Tibial artery (tissue), 4 donors: ENCODE measurements around the gene DSCAM.

Experiments
- DNase-seq, 2 donors: peaks; one replicate each; pipeline ENCODE4 v3.0.0-alpha.2; 2019
- H3K27ac ChIP-seq, 2 donors: fragments of 200-600 bp; sonication (generic) in 1 of 2; 1 replicate in 1 of 2; 2 replicates in 1 of 2; pipeline ENCODE4 v1.5.1; 2018 to 2019; ENCODE audit warnings: mild to moderate bottlenecking in 1 of 2
- H3K27me3 ChIP-seq, 2 donors: fragments of 200-600 bp; sonication (generic) in 1 of 2; one replicate each; pipeline versions ENCODE4 v1.5.1 to v1.6.0; 2016 to 2019
- H3K36me3 ChIP-seq, 3 donors: fragments of 200-600 bp; sonication (generic) in 2 of 3; one replicate each; pipeline ENCODE4 v1.5.1; 2016 to 2019; ENCODE audit warnings: mild to moderate bottlenecking in 2 of 3
- H3K4me1 ChIP-seq, 4 donors: fragments of 200-600 bp; sonication (generic) in 2 of 4; 1 replicate in 3 of 4; 2 replicates in 1 of 4; pipeline ENCODE4 v1.5.1; 2016 to 2019
- H3K4me3 ChIP-seq, 2 donors: fragments of 200-600 bp; sonication (generic) in 1 of 2; 1 replicate in 1 of 2; 2 replicates in 1 of 2; pipeline ENCODE4 v1.5.1; 2018 to 2019; ENCODE audit warnings: mild to moderate bottlenecking in 2 of 2
- H3K9me3 ChIP-seq, 3 donors: fragments of 200-600 bp; sonication (generic) in 1 of 3; one replicate each; pipeline ENCODE4 v1.5.1; 2016 to 2019
- intact Hi-C: fragments of 100-400 bp; cut with DNase I; formaldehyde crosslinking; loops from one replicate; pipeline ENCODE4 v1.15.0; 2023; ENCODE audit warnings: low total_unique reads
- TF ChIP-seq, protein P1 (sequence below), 2 experiments: fragments of 200-600 bp in 1 of 2; fragments of 450-650 bp in 1 of 2; IDR thresholded peaks; one replicate each; pipeline ENCODE4 v1.5.1; 2017 to 2019; ENCODE audit warnings: antibody characterized with exemption in 2 of 2, mild to moderate bottlenecking in 1 of 2, moderate library complexity in 1 of 2

The DSCAM gene

DNA sequence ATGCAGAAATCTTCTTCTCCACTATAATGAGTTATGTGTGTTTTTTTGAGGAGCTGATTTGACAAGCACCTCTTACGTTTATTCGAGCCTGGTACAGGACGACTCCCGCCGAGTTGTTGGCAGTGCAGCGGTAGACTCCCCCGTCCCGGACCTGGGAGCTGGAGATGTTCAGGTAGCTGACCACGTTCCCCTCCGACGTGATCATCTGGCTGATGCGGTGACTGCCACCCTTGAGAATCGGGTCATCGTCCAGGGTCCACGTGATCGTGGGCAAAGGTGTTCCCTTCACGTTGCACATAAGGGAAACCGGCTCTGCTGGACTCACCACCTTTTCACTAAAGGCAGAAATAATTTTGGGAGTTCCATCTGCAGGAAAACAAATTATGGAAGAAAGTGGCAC, 507.9 kb downstream of the DSCAM start:
- Histone ChIP-seq H3K36me3 (no peaks in the 10 kb centered on the region), H3K27ac (no peak overlapping the region), H3K27me3 (no peaks in the 10 kb centered on the region), H3K4me1 (no peaks in the 10 kb centered on the region), H3K4me3 (no peak overlapping the region), H3K9me3 (no peaks in the 10 kb centered on the region)
- intact Hi-C loops: no loop called here
- DNase-seq: no peak
- TF ChIP-seq, protein P1, sequence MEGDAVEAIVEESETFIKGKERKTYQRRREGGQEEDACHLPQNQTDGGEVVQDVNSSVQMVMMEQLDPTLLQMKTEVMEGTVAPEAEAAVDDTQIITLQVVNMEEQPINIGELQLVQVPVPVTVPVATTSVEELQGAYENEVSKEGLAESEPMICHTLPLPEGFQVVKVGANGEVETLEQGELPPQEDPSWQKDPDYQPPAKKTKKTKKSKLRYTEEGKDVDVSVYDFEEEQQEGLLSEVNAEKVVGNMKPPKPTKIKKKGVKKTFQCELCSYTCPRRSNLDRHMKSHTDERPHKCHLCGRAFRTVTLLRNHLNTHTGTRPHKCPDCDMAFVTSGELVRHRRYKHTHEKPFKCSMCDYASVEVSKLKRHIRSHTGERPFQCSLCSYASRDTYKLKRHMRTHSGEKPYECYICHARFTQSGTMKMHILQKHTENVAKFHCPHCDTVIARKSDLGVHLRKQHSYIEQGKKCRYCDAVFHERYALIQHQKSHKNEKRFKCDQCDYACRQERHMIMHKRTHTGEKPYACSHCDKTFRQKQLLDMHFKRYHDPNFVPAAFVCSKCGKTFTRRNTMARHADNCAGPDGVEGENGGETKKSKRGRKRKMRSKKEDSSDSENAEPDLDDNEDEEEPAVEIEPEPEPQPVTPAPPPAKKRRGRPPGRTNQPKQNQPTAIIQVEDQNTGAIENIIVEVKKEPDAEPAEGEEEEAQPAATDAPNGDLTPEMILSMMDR (IDR thresholded peaks at IDR 0.05): no peak

DNA sequence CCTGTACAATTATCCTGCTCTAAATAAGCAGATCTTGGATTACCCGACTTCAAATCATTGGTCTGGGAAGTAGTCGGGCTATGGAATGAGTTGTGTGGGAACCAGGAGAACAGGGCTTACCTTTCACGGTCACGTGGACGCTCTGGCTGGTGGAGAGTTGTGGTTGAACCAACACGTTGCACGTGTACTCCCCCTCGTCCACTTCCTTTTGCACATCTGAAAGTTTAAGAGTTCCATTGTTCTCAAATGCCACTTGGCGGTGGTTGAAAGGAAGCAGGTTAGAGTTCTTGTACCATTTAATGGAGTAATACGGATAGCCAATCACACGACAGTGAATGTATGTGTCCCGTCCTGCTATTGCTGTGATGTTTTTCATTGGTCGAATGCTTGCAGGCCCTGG, 509.0 kb downstream of the DSCAM start:
- DNase-seq: no peak
- intact Hi-C loops: no loop called here
- H3K36me3 ChIP-seq: no peaks in the 10 kb centered on the region
- TF ChIP-seq, protein P1 (IDR thresholded peaks at IDR 0.05): no peak
- no peaks in the 10 kb centered on the region for H3K27me3 ChIP-seq
- H3K27ac ChIP-seq: no peak overlapping the region
- H3K9me3 ChIP-seq: no peaks in the 10 kb centered on the region
- no peak overlapping the region for H3K4me3 ChIP-seq
- no peaks in the 10 kb centered on the region for H3K4me1 ChIP-seq

DNA sequence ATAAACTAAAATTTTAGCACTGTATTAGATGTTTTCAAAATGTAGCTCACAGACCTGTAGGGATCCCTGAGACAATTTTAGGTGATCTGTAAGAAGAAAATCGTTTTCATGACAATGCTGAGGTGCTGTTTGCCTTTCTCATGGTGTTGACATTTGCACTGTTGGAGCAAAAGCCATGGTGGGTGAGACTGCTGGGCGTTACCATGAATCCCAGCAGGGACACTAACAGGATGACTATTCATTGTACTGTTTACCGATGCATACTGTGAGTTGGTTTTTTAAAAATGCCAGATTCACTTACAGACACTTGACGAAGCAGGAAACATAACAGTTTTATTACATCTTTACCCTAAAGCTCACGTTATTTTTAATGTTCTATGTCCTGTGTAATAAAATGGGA, 511.3 kb downstream of the DSCAM start:
- intact Hi-C loops: no loop called here
- Histone ChIP-seq H3K27me3 (no peaks in the 10 kb centered on the region), H3K4me3 (no peak overlapping the region)

DNA sequence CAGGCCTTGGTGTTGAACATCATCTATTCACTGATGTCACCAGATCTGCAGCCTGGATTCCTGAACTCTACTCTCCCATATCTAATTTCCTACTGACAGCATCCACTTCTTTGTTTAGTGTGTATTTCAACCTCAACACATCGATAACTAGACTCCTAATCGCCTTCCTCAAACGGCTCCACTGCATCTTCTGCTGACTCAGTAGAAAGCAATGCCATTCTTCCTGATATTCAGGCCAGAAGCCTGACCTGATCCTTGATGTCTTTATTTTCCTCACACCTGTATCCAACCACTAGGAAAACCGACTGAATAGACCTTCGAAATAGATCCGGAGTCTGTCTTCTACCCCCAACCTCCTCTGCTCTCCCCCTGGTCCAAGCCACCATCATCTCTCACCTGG, 512.8 kb downstream of the DSCAM start:
- no peaks in the 10 kb centered on the region for H3K36me3 ChIP-seq
- H3K9me3 ChIP-seq: no peaks in the 10 kb centered on the region
- no peaks in the 10 kb centered on the region for H3K27me3 ChIP-seq
- no peaks in the 10 kb centered on the region for H3K4me1 ChIP-seq
- TF ChIP-seq, protein P1 (IDR thresholded peaks at IDR 0.05): no peak
- DNase-seq: no peak
- H3K4me3 ChIP-seq: no peak overlapping the region
- intact Hi-C loops: no loop called here
- no peak overlapping the region for H3K27ac ChIP-seq

More for the DNA sequence above, 511.3 kb downstream of the DSCAM start:
- Histone ChIP-seq H3K4me1 (no peaks in the 10 kb centered on the region), H3K36me3 (no peaks in the 10 kb centered on the region), H3K27ac (no peak overlapping the region), H3K9me3 (no peaks in the 10 kb centered on the region)
- DNase-seq: no peak
- TF ChIP-seq, protein P1 (IDR thresholded peaks at IDR 0.05): no peak

DNA sequence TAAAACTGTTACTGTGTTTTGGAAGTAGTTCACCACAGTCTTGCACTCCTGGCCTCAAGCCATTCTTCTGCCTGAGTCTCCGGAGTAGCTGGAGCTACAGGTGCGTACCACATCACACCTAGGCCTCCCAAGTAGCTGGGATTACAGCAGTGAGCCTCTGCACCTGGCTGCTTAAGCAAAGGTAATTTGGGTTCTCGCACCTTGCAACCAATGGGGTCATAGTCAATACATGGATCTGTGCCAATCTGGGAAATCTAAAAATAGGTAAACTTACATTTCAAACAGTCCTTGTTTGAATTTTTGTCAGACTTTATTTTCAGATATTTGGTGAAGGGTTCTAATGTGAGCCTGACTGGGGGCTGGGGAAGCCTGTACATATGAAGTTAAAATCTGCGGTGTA, 513.2 kb downstream of the DSCAM start:
- no peak overlapping the region for H3K27ac ChIP-seq
- no peak overlapping the region for H3K4me3 ChIP-seq
- no peaks in the 10 kb centered on the region for H3K9me3 ChIP-seq
- no peak for DNase-seq
- no peaks in the 10 kb centered on the region for H3K27me3 ChIP-seq
- TF ChIP-seq, protein P1 (IDR thresholded peaks at IDR 0.05): no peak
- intact Hi-C loops: no loop called here
- H3K36me3 ChIP-seq: no peaks in the 10 kb centered on the region
- H3K4me1 ChIP-seq: no peaks in the 10 kb centered on the region

DNA sequence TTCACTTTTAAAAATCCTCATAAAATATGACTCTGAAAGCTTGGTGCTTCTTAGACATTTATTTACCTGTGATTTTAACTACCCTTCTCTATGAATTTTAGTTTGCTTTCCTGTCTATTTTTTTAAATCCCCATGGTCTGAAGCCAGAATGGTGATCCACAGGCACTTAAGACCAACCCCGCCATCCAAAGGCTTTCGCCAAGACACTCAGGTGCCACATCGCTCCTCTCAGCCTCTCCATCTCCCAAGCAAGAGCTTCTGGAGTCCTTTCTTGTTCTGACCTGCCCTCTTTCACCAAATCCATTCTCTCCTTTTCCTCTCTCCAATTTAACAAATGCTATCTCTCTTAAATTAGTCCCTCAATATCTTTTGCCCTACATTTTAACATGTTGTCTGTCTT, 515.2 kb downstream of the DSCAM start:
- intact Hi-C loops: no loop called here
- no peak for DNase-seq
- no peak overlapping the region for H3K4me3 ChIP-seq
- TF ChIP-seq, protein P1 (IDR thresholded peaks at IDR 0.05): no peak
- no peaks in the 10 kb centered on the region for H3K36me3 ChIP-seq
- no peaks in the 10 kb centered on the region for H3K4me1 ChIP-seq
- H3K27me3 ChIP-seq: no peaks in the 10 kb centered on the region
- H3K27ac ChIP-seq: no peak overlapping the region
- no peaks in the 10 kb centered on the region for H3K9me3 ChIP-seq
